ENCODE data around the gene KIAA1755.

Gene KIAA1755

GRCh38 chr20:38202153-38202981, 58.2 kb downstream of the KIAA1755 start:
- DNase-seq (ENCODE audit: low spot score) = no peak

- DNase-seq (ENCODE audit: low spot score) = peak; percentile 88
These were observed 59.2 kb downstream of the KIAA1755 start for GRCh38 chr20:38201356-38201755.

GRCh38 chr20:38200646-38201045, 59.9 kb downstream of the KIAA1755 start:
- DNase-seq (ENCODE audit: low spot score) = no peak

- DNase-seq (ENCODE audit: low spot score) = no peak
These were observed 60.8 kb downstream of the KIAA1755 start for GRCh38 chr20:38199501-38200390.

GRCh38 chr20:38198238-38198861, 62.2 kb downstream of the KIAA1755 start:
- DNase-seq (ENCODE audit: low spot score) = no peak

- DNase-seq (ENCODE audit: low spot score) = no peak
These were observed 62.9 kb downstream of the KIAA1755 start for GRCh38 chr20:38197619-38198018.

- DNase-seq (ENCODE audit: low spot score) = no peak
These were observed 63.3 kb downstream of the KIAA1755 start for GRCh38 chr20:38197217-38197616.

GRCh38 chr20:38196592-38196991, 63.9 kb downstream of the KIAA1755 start:
- DNase-seq (ENCODE audit: low spot score) = peak; percentile 75

- no peak for DNase-seq (ENCODE audit: low spot score)
These were observed 64.5 kb downstream of the KIAA1755 start for GRCh38 chr20:38196076-38196475.

- DNase-seq (ENCODE audit: low spot score) = no peak
These were observed 65.0 kb downstream of the KIAA1755 start for GRCh38 chr20:38195521-38195920.

GRCh38 chr20:38194971-38195504, 65.5 kb downstream of the KIAA1755 start:
- DNase-seq (ENCODE audit: low spot score) = no peak

- DNase-seq (ENCODE audit: low spot score) = no peak
These were observed 66.9 kb downstream of the KIAA1755 start for GRCh38 chr20:38193586-38194105.

GRCh38 chr20:38192323-38192885, 68.1 kb downstream of the KIAA1755 start:
- no peak for DNase-seq (ENCODE audit: low spot score)

GRCh38 chr20:38191654-38192053, 68.9 kb downstream of the KIAA1755 start:
- DNase-seq (ENCODE audit: low spot score) = no peak

- no peak for DNase-seq (ENCODE audit: low spot score)
These were observed 69.6 kb downstream of the KIAA1755 start for GRCh38 chr20:38190936-38191371.

GRCh38 chr20:38190166-38190565, 70.4 kb downstream of the KIAA1755 start:
- no peak for DNase-seq (ENCODE audit: low spot score)

- no peak for DNase-seq (ENCODE audit: low spot score)
These were observed 73.0 kb downstream of the KIAA1755 start for GRCh38 chr20:38187517-38187916.

- DNase-seq (ENCODE audit: low spot score) = no peak
These were observed 73.7 kb downstream of the KIAA1755 start for GRCh38 chr20:38186788-38187221.

- no peak for DNase-seq (ENCODE audit: low spot score)
These were observed 76.4 kb downstream of the KIAA1755 start for GRCh38 chr20:38184101-38184500.

GRCh38 chr20:38181971-38182370, 78.6 kb downstream of the KIAA1755 start:
- DNase-seq (ENCODE audit: low spot score) = no peak

GRCh38 chr20:38181207-38181801, 79.2 kb downstream of the KIAA1755 start:
- no peak for DNase-seq (ENCODE audit: low spot score)

Measured in hepatic stellate cell (primary cell).